ENCODE data around the gene USP6NL.

DNA sequence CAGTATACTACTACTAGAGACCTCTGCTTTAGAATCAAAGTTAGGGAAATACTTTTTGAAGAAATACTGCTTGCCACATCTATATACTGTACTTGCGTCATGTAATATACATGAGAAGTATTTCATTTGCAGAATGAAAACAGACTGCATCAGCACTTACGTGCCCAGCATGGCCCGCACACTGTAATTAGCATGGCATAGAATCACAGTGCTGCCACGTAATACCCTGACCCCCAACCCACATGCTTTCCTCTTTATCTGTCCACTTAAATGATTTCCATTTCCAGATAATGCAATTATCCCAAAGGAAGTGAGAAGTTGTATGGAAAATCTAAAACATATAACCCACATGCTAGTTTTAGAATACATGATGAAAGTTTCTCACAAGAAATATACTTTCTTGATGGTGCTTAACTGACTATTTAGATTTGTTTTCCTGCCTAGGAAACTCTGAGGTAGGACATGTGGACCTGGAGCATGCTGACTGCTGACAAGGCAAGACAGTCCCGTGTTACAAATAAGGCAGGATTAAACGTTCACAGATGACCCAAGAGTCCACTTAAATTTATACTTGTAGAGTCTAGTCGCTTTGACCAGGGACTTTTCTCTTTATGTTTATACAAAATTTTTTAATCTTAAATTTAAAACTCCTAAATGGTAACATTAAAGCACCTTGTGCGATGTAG is 12.6 kb downstream of the USP6NL start:
- no peak for TF ChIP-seq CEBPG (CRISPR knock-in tag; IDR thresholded peaks at IDR 0.05)
- no peak for TF ChIP-seq CEBPG (tag; conservative IDR thresholded peaks at IDR 0.05 in 1 of 2, IDR thresholded peaks at IDR 0.05 in 1 of 2)
- no peak for TF ChIP-seq MXI1 (IDR thresholded peaks at IDR 0.05; ENCODE audit: low read depth, low read length)
- TF ChIP-seq SRF (CRISPR knock-in tag; IDR thresholded peaks at IDR 0.05), result no peak
- no peak for TF ChIP-seq MAFK (IDR thresholded peaks at IDR 0.05; ENCODE audit: low read length)
- no peak for TF ChIP-seq TRIM28 (IDR thresholded peaks at IDR 0.05)
- TF ChIP-seq KDM5B (IDR thresholded peaks at IDR 0.05; ENCODE audit: insufficient replicate concordance, low read depth, low read length), result no peak
- TF ChIP-seq HDAC2 (IDR thresholded peaks at IDR 0.05), result no peak
- TF ChIP-seq BCOR (IDR thresholded peaks at IDR 0.05), result no peak
- TF ChIP-seq NCOA1 (IDR thresholded peaks at IDR 0.05; ENCODE audit: low read depth), result no peak
- no peak for TF ChIP-seq FOXK2 (conservative IDR thresholded peaks at IDR 0.05 in 1 of 2, IDR thresholded peaks at IDR 0.05 in 1 of 2; ENCODE audit: low read depth in 2 of 2)
- TF ChIP-seq, protein P1, sequence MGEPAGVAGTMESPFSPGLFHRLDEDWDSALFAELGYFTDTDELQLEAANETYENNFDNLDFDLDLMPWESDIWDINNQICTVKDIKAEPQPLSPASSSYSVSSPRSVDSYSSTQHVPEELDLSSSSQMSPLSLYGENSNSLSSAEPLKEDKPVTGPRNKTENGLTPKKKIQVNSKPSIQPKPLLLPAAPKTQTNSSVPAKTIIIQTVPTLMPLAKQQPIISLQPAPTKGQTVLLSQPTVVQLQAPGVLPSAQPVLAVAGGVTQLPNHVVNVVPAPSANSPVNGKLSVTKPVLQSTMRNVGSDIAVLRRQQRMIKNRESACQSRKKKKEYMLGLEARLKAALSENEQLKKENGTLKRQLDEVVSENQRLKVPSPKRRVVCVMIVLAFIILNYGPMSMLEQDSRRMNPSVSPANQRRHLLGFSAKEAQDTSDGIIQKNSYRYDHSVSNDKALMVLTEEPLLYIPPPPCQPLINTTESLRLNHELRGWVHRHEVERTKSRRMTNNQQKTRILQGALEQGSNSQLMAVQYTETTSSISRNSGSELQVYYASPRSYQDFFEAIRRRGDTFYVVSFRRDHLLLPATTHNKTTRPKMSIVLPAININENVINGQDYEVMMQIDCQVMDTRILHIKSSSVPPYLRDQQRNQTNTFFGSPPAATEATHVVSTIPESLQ (CRISPR knock-in tag; IDR thresholded peaks at IDR 0.05), result no peak
- TF ChIP-seq RFX5 (IDR thresholded peaks at IDR 0.05; ENCODE audit: low read depth, low read length), result no peak
- TF ChIP-seq, protein P2, sequence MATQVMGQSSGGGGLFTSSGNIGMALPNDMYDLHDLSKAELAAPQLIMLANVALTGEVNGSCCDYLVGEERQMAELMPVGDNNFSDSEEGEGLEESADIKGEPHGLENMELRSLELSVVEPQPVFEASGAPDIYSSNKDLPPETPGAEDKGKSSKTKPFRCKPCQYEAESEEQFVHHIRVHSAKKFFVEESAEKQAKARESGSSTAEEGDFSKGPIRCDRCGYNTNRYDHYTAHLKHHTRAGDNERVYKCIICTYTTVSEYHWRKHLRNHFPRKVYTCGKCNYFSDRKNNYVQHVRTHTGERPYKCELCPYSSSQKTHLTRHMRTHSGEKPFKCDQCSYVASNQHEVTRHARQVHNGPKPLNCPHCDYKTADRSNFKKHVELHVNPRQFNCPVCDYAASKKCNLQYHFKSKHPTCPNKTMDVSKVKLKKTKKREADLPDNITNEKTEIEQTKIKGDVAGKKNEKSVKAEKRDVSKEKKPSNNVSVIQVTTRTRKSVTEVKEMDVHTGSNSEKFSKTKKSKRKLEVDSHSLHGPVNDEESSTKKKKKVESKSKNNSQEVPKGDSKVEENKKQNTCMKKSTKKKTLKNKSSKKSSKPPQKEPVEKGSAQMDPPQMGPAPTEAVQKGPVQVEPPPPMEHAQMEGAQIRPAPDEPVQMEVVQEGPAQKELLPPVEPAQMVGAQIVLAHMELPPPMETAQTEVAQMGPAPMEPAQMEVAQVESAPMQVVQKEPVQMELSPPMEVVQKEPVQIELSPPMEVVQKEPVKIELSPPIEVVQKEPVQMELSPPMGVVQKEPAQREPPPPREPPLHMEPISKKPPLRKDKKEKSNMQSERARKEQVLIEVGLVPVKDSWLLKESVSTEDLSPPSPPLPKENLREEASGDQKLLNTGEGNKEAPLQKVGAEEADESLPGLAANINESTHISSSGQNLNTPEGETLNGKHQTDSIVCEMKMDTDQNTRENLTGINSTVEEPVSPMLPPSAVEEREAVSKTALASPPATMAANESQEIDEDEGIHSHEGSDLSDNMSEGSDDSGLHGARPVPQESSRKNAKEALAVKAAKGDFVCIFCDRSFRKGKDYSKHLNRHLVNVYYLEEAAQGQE (IDR thresholded peaks at IDR 0.05; ENCODE audit: borderline replicate concordance), result no peak
- TF ChIP-seq, protein P2 (CRISPR knock-in tag; IDR thresholded peaks at IDR 0.05; ENCODE audit: low read depth), result no peak
- no peak for TF ChIP-seq TARDBP (IDR thresholded peaks at IDR 0.05)
